Bronchial epithelial cell (primary cell): ENCODE results near the gene ZNF350. TPM values are rescaled to one million over a fixed set of nuclear protein-coding genes. Genes with fewer than 3 reads are reported as not detected.

ENCODE experiments used
- DNase-seq: peaks from one replicate; pipeline ENCODE4 v3.0.0-alpha.2; 2010; ENCODE audit warnings: low read depth
- FAIRE-seq: peaks from 2 replicates; lab custom pipeline; 2011; peaks lifted over from hg19 to GRCh38; lab: Jason Lieb, UNC
- H3K27me3 ChIP-seq: 2 replicates; pipeline ENCODE4 v1.5.1; 2011; ENCODE audit warnings: low read length; ENCODE audit not compliant: control insufficient read depth, insufficient read depth
- H3K36me3 ChIP-seq: 2 replicates; pipeline ENCODE4 v1.5.1; 2011; ENCODE audit warnings: low read length; ENCODE audit not compliant: control insufficient read depth, insufficient read depth
- H3K4me3 ChIP-seq: 2 replicates; pipeline ENCODE4 v1.5.1; 2011; ENCODE audit warnings: mild to moderate bottlenecking, low read depth, low read length, control low read depth
- CTCF ChIP-seq: IDR thresholded peaks from 2 replicates; pipeline ENCODE4 v1.5.1; 2011; ENCODE audit warnings: mild to moderate bottlenecking, moderate library complexity, low read length, control low read depth, inconsistent platforms; ENCODE audit not compliant: insufficient read depth, severe bottlenecking
- total RNA-seq: library from RNA; depleted of rRNA; stranded (reverse); fragments of >200 nt; gene quantifications from 2 replicates; pipeline ENCODE4 v1.2.1, GENCODE V29; 2014

The ZNF350 gene
- total RNA-seq, 1 donor from 2014 or later: 11.6 TPM

DNA sequence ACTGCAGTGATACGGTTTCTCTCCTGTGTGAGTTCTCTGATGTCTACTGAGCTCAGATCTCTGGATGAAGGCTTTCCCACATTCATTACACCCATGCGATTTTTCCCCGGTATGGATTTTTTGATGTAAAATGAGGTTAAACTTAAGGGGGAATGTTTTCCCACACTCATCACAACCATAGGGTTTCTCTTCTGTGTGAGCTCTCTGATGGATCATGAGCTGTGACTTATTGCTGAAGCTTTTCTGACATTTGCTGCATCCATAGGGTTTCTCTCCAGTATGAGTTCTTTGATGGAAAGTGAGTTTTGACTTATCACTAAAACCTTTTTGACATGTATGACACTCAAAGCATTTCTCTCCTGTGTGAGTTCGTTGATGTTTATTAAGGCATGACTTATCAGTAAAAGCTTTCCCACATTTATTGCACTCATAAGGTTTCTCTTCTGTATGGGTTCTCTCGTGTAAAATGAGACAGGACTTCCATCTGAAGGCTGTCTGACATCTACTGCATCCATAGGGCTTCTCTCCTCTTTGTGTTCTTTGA is 71.2 kb downstream of the ZNF350 start:
- Histone ChIP-seq H3K36me3 (no peaks in the 10 kb centered on the region), H3K27me3 (no peaks in the 10 kb centered on the region), H3K4me3 (no peak overlapping the region)
- FAIRE-seq (no peak), DNase-seq (no peak)
- no peak for TF ChIP-seq CTCF

Other genes starting within 250 kb of the ZNF350 start
- not detected in 2 replicates for gene FPR1, start 235.0 kb downstream of the ZNF350 start, total RNA-seq
- gene FPR2, start 225.7 kb downstream of the ZNF350 start, total RNA-seq: not detected in 2 replicates
- gene FPR3, start 191.7 kb downstream of the ZNF350 start, total RNA-seq: not detected in 2 replicates
- 5.5 and 6.8 TPM in 2 replicates for gene ZNF577, start 98.9 kb downstream of the ZNF350 start, total RNA-seq
- gene ZNF649, start 81.8 kb downstream of the ZNF350 start, total RNA-seq: 8.4 and 13.4 TPM in 2 replicates
- gene ZNF613, start 59.4 kb downstream of the ZNF350 start, total RNA-seq: 6.8 and 8.3 TPM in 2 replicates
- gene ZNF615, start 21.4 kb upstream of the ZNF350 start, total RNA-seq: 9.0 and 12.4 TPM in 2 replicates
- gene ZNF614, start 41.5 kb upstream of the ZNF350 start, total RNA-seq: 8.1 and 9.0 TPM in 2 replicates
- gene ZNF432, start 62.0 kb upstream of the ZNF350 start, total RNA-seq: 8.2 and 17.2 TPM in 2 replicates
- 35.3 and 57.4 TPM in 2 replicates for gene ZNF841, start 108.9 kb upstream of the ZNF350 start, total RNA-seq
- 10.0 and 12.4 TPM in 2 replicates for gene ZNF616, start 153.1 kb upstream of the ZNF350 start, total RNA-seq
- 6.1 and 6.3 TPM in 2 replicates for gene ZNF836, start 184.8 kb upstream of the ZNF350 start, total RNA-seq
- 67.4 and 92.7 TPM in 2 replicates for gene PPP2R1A, start 203.2 kb upstream of the ZNF350 start, total RNA-seq